ENCODE data around the gene POC1A. TPM values are rescaled to one million over a fixed set of nuclear protein-coding genes. Genes with fewer than 3 reads are reported as not detected.

Gene POC1A
- total and polyA plus RNA-seq, 9 of the 15 experiments (the other 6 are each of a cell fraction or from before 2014, with no cell fraction given): 7.2 to 17.5 (median 12.1) TPM

DNA sequence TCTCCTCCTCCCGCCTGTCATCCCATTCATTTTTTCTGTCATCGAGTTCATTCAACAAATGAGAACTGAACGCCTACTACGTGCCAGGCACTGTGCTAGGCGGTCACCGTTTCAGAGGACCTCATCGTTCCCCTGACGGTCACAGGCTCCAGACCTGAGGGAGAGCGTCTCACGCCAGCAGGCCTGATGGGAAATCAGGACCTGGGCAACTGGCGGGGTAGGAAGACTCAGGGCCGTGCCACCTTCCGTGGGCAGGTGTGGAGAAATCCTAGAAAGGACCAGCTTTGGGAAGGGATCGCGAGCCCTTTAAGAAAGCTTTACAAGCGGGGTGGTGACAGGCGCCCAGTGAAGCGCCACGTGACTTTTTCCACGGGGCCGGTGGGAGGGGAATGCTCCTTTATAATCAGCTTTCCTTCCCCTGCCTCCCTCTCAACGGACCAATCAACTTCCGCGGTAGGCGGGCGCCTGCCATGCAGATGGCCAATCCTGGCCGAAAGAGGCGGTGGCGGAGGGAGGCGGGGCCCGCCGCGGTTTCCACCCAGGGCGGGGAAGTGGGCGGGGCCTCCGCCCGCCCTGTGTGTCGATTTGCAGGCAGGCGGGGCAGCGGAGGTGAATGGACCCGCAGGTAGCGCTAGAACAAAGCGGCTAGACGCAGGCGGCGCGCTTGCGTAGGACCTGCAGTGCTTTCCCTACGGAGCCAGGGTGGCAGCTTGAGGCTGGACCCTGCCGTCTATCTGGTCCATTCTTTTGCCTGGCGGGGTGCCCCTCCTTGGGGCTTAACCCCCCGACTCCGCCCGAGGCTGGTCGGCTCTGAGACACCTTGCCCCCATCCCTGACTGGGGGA is 97.0 kb downstream of the POC1A start:
- peak overlapping the region; percentile 98 for H2AFZ ChIP-seq (ENCODE audit: low read depth, low read length)
- 3% methylated on average over 33 of the region's 55 CpGs for WGBS (ENCODE audit: insufficient coverage, low coverage, missing lambda C conversion rate)
- in situ Hi-C loops (cut with MboI): no loop called here
- ChIA-PET POLR2A (interaction anchor here (0.5 to 1.1 kb wide), 7 partner anchors 61 to 327 kb away, joined by 3 to 4 read pairs (median 3); partner anchors contain the start of gene RPL29), CTCF (ENCODE audit: low intra/inter-chr PET ratio) (interaction anchor here (1.4 to 1.6 kb wide), 2 partner anchors 66 to 86 kb away, joined by 3 read pairs; no protein-coding TSS in a partner anchor)
- DNase-seq (ENCODE audit: extremely low read depth in 1 of 4, low spot score in 3 of 4): peak; percentile 93 to 98 (median 96)
- H3K27me3 ChIP-seq (ENCODE audit: control insufficient read depth in 2 of 2, insufficient read depth in 2 of 2, low read length in 2 of 2): no peaks in the 10 kb centered on the region
- H3K9me3 ChIP-seq (replicated peaks; ENCODE audit: control insufficient read depth, insufficient read depth, low read depth, low read length): no peaks in the 10 kb centered on the region
- peaks cover 17 to 52% of the 10 kb centered on the region in 2 experiments; a peak in 4 of 5 replicates for H3K4me1 ChIP-seq (replicated peaks in 1 of 2; ENCODE audit: control insufficient read depth in 2 of 2, insufficient read depth in 2 of 2, low read length in 2 of 2)
- peaks cover 6% of the 10 kb centered on the region; the same call in 1 of the 2 replicates for H4K20me1 ChIP-seq (replicated peaks; ENCODE audit: control insufficient read depth, insufficient read depth, low read length)
- peak overlapping the region; percentile 70 to 91 for H3K9ac ChIP-seq (ENCODE audit: insufficient read depth in 1 of 2, low read depth in 2 of 2, low read length in 2 of 2)
- FAIRE-seq: peak; percentile 93
- peaks cover 22% of the 10 kb centered on the region; the same call in 2 of the 3 replicates for H3K36me3 ChIP-seq (ENCODE audit: control insufficient read depth, insufficient read depth, low read length)
- H3K27ac ChIP-seq (ENCODE audit: extremely low read depth, low read depth, low read length): peak overlapping the region; percentile 68
- peak overlapping the region; percentile 61 for H3K4me3 ChIP-seq
- intact Hi-C loops (cut with micrococcal nuclease): loop anchor here (2.0 kb wide), 1 partner anchor 114 kb away; the partner anchor contains the start of gene PARP3
- peak; percentile 91 for ATAC-seq
- no peaks in the 10 kb centered on the region for H3K9me1 ChIP-seq (ENCODE audit: control insufficient read depth, insufficient read depth, low read length)
- peaks cover 39% of the 10 kb centered on the region for H3K79me2 ChIP-seq (ENCODE audit: control insufficient read depth, insufficient read depth, low read length)
- peak overlapping the region; percentile 97 for H3K4me2 ChIP-seq (ENCODE audit: insufficient read depth, low read length)
- BruUV-seq (replicated peaks): no TSS peak
- TF ChIP-seq DACH1 (IDR thresholded peaks at IDR 0.05; ENCODE audit: partially characterized antibody) (no peak), CXXC5 (CRISPR knock-in tag; IDR thresholded peaks at IDR 0.05) (peak; percentile 52; the same call in 1 of the 2 replicates), FOXM1 (IDR thresholded peaks at IDR 0.05; ENCODE audit: low read depth) (no peak), FOXM1 (CRISPR knock-in tag; IDR thresholded peaks at IDR 0.05; ENCODE audit: low read depth) (no peak), NCOR1 (IDR thresholded peaks at IDR 0.05) (no peak), ZNF174 (CRISPR knock-in tag; IDR thresholded peaks at IDR 0.05) (no peak), TEAD2 (tag; IDR thresholded peaks at IDR 0.05) (no peak), IRF2 (CRISPR knock-in tag; IDR thresholded peaks at IDR 0.05) (no peak), GABPB2 (CRISPR knock-in tag; conservative IDR thresholded peaks at IDR 0.05) (no peak), HCFC1 (IDR thresholded peaks at IDR 0.05; ENCODE audit: low read depth, low read length) (no peak), HOXB6 (CRISPR knock-in tag; IDR thresholded peaks at IDR 0.05; ENCODE audit: borderline replicate concordance) (no peak), U2AF1 (optimal IDR thresholded peaks at IDR 0.05; ENCODE audit: low read depth, low read length) (no peak), ZNF354B (CRISPR knock-in tag; IDR thresholded peaks at IDR 0.05) (no peak), ZNF695 (CRISPR knock-in tag; IDR thresholded peaks at IDR 0.05) (no peak), RBM17 (IDR thresholded peaks at IDR 0.05; ENCODE audit: borderline replicate concordance, low read depth, low read length) (no peak), CHD1 (IDR thresholded peaks at IDR 0.05; ENCODE audit: low read length) (no peak), RFX1 (IDR thresholded peaks at IDR 0.05) (no peak), ZNF707 (CRISPR knock-in tag; conservative IDR thresholded peaks at IDR 0.05) (no peak), MAFK (IDR thresholded peaks at IDR 0.05; ENCODE audit: low read length) (no peak), HNRNPH1 (optimal IDR thresholded peaks at IDR 0.05; ENCODE audit: low read depth, low read length) (no peak), ZNF143 (CRISPR knock-in tag; IDR thresholded peaks at IDR 0.05) (no peak), ZBED1 (IDR thresholded peaks at IDR 0.05) (no peak), TARDBP (IDR thresholded peaks at IDR 0.05) (no peak), FIP1L1 (IDR thresholded peaks at IDR 0.05; ENCODE audit: low read depth, low read length, poor library complexity, severe bottlenecking) (no peak)
- TF ChIP-seq, protein P1, sequence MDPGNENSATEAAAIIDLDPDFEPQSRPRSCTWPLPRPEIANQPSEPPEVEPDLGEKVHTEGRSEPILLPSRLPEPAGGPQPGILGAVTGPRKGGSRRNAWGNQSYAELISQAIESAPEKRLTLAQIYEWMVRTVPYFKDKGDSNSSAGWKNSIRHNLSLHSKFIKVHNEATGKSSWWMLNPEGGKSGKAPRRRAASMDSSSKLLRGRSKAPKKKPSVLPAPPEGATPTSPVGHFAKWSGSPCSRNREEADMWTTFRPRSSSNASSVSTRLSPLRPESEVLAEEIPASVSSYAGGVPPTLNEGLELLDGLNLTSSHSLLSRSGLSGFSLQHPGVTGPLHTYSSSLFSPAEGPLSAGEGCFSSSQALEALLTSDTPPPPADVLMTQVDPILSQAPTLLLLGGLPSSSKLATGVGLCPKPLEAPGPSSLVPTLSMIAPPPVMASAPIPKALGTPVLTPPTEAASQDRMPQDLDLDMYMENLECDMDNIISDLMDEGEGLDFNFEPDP (CRISPR knock-in tag; IDR thresholded peaks at IDR 0.05): no peak

Data from K562 (cell line).